ENCODE data around the gene ZNF215.

GRCh38 chr11:6898911-6899310 is 27.3 kb upstream of the ZNF215 start:
- TF ChIP-seq CTCF (IDR thresholded peaks at IDR 0.05) (no peak), POLR2A (IDR thresholded peaks at IDR 0.05) (no peak)

All from body of pancreas (tissue), 4 donors.